Measurements from ENCODE around the gene KLHL8.

DNA sequence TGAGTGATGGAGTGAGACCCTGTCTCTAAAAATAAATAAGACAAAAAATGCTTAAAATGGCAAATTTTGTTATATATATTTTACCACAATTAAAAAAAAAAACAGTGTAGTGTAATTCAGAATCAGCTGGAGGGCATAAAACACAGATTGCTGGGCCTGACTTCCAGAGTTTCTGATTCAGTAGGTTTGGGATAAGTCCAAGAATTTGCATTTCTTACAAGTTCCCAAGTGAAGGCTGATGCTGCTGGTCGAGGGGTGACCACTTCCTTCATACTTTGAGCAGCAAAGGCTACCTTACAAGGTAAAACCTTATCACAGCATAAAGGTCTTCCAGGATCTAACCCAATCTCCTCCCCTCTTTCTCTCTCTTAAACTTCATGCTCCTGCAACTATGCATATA is 40.7 kb downstream of the KLHL8 start:
- TF ChIP-seq EZH2 (IDR thresholded peaks at IDR 0.05), result no peak
- no peak for TF ChIP-seq POLR2AphosphoS5 (IDR thresholded peaks at IDR 0.05; ENCODE audit: borderline replicate concordance, low read depth, low read length)
